RKO (cell line): ENCODE measurements around the gene NFU1.
"Not testable (repeated sequence)": the region's sequence is repeated elsewhere in the genome, so short reads cannot be mapped to it uniquely, and the experiment has no call there.

ENCODE experiments used
- DNase-seq: peaks from one replicate; pipeline ENCODE4 v3.0.0-alpha.2; 2016; ENCODE audit warnings: low spot score

NFU1 gene

DNA sequence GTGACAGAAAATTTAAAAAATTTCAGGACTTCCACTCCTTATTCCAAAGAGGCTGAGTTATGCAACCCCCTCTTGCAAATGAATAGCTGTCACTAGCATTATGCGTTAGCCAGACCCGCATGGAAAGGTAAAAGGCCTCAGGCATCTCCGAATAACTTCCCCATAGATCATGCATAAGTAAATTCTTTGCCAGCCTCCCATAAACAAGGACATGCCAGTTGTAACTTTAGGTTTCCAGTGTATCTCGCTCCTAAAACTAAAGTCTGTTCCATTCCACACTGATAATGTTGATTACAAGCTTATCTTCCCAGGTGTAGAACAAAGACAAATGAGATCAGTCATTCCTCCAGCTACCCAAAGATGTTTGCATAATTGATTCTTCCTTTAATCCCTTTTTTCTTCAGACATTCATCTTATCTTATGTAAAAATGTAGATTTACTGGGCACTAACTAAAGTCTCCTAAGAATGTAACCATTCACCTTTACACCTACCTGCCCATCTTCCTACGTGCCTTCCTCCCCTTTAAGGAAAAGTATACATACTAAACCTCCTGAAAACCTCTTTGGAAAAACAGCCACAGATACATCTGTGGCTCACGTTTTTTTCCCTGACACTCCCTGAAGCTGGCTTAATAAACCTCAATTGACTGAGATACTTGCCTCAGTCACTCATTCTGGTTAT lies 13.6 kb upstream of the NFU1 start:
- no peak for DNase-seq

DNA sequence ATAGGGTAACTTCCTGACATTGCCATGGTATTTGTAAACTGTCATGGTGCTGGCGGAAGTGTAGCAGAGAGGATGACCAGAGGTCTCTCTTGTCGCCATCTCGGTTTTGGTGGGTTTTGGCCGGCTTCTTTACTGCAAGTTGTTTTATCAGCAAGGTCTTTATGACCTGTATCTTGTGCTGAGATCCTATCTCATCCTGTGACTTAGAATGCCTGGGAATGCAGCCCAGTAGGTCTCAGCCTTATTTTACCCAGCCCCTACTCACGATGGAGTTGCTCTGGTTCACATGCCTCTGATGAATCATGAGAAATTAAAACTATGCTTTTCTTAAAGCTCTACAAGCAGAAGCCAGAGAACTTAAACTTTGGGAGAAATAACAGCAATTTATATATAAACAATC lies 12.7 kb upstream of the NFU1 start:
- DNase-seq, result no peak

DNA sequence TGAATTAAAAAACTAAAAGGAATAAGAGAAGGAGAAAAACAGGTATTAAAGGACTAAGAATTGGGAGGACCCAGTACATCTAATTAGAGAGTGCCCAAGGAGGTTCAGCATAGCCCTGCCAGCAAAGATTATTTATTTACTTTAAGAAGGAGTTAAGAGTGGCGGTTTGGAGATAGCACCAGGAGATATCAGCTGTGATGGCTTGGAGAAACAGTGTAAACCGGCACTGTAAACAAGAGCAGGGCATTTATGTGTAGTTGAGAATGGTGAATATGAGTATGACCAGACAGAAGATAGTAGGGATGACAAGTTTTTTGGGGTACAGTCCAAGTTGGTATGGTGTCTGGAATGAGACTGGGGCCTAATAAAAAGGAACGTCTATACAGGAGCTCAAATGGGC lies 6.4 kb upstream of the NFU1 start:
- not testable (repeated sequence) for DNase-seq

DNA sequence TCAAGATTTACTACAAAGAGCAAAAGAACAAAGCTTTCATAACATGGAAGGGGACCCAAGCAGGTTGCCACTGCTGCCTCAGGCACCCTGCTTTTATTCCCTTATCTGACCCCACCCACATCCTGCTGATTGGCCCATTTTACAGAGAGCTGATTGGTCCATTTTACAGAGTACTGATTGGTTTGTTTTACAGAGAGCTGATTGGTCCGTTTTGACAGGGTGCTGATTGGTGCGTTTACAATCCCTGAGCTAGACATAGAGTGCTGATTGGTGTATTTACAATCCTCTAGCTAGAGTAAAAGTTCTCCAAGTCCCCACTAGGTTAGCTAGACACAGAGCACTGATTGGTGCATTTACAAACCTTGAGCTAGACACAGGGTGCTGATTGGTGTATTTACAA lies 2.3 kb upstream of the NFU1 start:
- DNase-seq, result not testable (repeated sequence)

DNA sequence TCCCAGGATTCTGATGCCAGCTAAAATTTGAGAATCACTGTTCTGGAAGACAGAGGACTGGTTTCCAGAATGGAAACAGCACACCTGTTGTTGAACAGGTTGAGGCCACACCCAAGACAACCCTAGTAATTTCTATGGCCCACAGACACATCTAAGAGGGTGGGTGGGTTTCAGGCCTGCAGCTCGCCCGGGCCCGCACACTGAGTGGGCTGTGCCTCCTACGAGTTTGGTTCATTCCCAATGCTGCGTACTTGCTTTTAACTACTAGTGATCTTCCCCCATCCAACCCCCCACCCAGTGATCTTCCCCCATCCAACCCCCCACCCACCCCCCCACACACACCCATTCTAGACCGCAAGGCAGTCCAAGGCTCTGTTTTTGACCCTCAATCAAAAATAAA lies 1.3 kb upstream of the NFU1 start:
- DNase-seq, result no peak

DNA sequence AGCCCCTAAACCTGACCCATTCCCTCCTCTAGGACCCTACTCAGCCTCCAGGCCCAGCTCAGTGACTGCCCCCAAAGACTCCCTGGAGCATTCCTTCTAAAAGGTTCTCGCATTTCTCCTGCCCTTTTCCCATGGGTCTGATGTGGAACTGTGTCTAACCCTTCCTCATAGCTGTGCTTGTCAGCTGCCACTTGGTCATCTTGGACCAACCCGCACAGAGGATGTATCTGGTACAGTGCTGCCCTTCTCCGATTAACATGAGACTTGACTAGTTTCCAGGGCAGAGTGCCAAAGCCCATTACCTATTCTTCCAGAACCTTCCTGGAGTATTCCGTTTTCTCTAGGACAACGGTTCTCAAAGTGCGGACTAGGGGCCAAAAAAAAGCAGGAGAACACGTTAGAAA lies 518 bp upstream of the NFU1 start:
- no peak for DNase-seq

DNA sequence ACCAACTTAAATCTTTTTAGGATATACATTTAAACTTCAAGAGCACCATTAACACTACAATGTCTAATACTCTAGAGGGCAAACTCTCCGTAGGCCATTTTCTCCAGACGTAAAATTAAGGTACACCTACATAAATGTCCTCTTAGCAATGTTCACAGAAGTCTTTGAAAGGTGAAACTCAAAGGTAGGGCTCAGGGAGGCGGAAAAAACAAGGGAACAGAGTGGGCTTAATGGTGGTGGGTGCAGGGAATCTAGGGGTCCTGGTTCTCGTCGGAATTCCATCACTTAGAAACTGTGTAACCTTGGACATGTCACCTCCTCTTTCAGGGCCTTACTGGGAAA lies 668 bp downstream of the NFU1 start:
- DNase-seq, result peak; percentile 32

DNA sequence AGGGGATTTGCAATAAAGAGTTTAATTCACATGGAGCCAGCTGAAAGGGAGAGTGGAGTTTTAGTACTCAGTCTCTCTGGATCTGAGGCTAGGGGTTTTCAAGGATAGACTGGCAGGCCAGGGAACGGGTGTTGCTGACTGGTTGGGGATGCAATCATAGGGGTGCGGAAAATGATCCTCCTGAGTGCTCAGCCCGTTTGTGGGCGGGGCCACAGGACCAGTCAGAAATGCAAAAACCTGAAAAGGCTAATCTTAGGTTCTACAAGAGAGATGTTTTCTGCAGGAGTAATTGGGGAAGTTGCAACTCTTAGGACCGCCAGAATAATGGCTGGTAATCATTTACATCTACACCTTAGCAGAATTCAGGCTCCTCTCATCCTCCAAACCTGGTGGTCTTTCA lies 2.5 kb downstream of the NFU1 start:
- no peak for DNase-seq

DNA sequence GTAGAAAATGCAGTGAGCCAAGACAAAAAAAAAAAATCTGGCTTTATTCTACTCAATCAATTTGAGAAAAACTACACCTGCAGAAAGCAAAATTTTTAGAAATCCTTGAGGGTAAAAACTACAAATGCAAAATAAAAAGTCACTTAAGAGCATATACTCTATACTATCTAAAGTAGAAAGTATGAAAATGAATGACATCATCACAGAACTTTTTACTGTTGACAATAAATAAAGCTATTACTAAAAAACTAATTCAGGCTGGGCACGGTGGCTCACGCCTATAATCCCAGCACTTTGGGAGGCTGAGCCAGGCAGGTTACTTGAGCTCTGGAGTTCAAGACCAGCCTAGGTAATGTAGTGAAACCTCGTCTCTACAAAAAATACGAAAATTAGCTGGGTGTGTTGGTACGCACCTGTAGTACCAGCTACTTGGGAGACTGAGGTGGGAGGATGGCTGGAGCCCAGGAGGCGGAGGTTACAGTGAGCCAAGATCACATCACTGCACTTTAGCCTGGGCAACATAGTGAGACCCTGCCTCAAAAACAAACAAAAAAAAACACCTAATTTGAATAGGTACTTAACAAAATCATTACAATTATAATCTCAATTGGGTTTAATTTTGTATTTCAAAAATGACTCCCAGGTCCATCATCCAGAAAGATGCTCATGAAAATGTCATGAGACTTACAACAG lies 7.6 kb downstream of the NFU1 start:
- no peak for DNase-seq

DNA sequence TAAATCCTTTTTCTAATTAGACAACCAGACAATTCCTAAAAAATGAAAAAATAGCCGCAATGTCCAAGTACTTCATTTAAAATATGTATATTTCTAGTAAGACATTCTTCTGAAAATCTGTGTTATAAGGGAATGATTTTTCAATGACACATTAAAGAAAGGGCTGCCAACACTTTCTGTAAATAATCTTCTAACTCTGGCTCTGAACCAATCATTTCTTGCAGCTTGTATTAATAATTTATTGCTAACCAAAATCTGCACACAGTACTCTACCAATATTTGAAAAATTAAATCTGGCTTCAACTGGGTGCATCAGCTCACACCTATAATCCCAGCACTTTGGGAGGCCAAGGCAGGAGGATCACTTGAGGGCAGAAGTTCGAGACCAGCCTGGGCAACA lies 8.3 kb downstream of the NFU1 start:
- DNase-seq, result no peak

DNA sequence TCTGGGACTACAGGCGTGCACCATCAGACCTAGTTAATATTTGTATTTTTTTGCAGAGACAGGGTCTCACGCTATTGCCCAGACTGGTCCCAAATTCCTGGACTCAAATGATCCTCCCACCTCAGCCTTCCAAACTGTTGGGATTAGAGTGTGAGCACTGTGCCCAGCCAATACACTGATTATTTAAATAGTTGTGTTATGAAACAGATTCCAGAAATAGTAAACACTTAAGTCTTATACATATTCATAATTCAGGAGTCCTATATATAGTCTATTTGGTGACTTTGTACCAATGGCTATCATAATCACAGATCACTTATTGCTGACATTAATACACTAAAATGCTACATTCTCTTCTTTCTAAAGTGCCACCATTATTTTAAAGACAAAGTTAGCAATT lies 12.8 kb downstream of the NFU1 start:
- DNase-seq, result no peak

DNA sequence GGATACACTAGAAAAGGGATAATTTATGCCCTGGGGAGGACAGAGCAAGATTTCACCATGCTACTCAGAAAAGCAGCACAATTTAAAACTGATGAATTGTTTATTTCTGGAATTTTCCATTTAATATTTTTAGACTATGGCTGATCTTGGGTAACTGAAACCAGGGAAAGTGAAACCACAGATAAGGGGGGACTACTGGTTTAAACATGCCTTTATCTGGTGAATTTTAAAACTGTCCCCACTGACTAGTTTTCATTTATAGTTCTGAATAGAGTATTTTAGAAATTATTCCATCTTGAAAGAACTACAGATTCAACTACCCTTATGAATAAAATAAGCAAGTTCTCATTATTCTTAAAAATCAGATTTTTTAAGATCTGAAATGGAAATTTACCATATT lies 15.0 kb downstream of the NFU1 start:
- no peak for DNase-seq

DNA sequence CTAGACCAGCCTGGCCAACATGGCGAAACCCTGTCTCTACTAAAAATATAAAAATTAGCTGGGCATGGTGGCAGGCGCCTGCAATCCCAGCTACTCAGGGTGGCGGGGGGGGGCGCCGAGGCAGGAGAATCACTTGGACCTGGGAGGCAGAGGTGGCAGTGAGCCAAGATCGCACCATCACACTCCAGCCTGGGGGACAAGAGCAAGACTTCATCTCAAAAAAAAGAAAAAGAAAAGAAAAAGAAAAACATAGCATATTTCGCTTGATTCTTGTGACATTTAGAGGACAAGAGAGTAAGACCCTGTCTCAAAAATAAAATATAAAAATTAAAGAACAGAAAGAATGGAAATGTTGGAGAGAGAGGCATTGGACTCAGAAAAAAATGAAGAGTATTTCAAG lies 18.1 kb downstream of the NFU1 start:
- not testable (repeated sequence) for DNase-seq

DNA sequence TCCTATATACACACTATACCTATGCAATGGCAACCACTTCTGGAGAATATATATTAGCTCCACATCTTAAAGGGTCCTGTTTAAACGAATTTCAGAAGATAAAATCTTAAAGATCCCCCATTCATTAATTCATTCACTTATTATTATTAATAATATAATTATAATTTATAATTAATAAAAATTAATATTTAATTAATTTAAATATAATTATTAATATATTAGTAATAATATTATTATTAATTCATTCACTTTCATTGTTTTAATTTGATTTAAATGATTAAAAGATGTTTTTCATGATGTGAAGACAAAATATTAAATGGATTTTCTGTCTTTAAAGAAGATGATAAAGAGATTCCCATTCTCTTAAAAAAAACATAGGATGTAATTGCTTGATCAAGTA lies 21.1 kb downstream of the NFU1 start:
- DNase-seq, result no peak

DNA sequence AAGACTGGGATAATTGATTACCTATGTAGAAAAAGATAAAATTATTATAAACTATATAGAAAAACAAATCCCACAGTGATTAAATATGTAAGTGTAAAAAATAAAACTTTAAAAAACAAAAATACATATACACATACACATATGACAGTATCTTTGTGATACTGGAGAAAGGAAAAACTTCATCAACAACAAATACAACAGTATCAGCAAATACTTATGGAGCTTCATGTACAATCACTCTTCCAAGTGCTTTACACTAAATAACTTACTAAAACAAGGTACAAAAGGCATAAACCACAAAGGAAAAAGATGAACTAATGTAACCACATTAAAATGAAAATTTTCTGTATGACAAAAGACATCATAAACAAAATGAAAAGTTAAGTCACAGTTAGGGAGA lies 26.1 kb downstream of the NFU1 start:
- no peak for DNase-seq

DNA sequence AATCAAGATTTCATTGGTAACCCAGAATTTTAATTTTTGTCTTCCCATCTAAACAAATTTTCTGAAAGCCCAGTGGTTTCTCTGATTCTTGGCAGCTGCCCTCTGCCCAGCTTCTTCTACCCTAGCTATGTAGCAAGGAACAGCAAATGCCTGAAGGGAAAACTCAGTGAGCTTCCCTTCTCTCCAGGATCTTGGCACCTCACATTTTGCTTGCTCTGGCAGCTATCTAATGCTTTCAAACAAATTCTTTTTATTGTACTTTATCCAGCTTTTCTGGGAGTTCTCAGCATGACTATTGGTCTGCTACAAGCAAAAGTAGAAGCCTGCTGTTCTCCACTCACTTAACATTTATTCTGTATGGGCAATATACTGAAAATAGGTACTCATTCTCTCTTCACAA lies 31.9 kb downstream of the NFU1 start:
- DNase-seq, result no peak

DNA sequence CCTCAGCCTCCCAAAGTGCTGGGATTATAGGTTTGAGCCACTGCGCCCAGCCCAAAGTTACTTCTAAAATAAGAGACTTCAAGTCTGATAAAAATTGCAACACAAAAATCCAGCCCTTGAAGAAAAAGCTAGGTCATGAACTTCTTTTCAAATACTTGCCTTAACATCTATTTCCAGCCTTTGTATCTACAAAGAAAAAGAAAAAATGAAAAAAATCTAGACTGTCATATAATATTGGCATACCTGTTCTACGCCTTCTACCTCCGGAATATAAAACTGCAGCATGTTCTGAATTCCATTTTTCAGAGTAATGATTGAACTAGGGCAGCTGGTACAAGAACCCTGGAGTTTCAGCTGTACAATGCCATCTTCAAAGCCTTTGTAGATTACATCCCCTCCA lies 37.1 kb downstream of the NFU1 start:
- no peak for DNase-seq

DNA sequence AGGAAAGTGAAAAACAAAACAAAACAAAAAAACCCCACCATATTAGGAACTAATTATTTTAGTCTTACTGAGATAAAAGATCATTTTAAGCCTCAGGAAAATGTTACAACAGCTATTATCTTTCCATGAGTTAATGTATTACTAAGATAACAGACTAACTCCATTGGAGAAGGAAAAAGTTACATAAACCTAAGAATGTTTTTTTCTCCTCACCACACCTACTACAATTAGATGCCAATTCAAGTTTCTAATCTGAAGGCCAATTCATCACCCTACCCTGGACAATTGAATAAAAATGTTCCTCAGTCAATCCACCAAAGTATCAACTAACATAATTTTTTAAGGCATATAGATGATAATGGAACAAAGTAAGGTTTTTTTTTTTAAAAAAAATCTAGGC lies 40.0 kb downstream of the NFU1 start:
- no peak for DNase-seq

DNA sequence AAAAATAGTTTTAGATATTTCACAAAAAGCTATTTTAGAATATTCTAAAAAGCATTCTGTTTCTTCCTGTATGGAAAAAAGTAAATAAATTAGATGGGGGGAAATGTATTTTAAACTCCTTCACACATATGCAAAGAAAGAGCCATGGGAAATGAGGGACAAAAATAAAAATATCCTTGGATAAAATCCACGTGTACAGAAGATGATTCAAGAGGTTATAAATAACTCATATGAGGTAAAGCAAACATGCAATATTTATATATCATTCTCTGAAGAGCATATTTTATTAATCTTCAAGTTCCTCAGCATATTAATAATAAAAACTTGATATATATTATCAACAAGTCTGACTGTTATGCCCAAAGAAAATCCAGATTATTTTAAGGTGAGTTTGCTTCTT lies 41.4 kb downstream of the NFU1 start:
- no peak for DNase-seq

DNA sequence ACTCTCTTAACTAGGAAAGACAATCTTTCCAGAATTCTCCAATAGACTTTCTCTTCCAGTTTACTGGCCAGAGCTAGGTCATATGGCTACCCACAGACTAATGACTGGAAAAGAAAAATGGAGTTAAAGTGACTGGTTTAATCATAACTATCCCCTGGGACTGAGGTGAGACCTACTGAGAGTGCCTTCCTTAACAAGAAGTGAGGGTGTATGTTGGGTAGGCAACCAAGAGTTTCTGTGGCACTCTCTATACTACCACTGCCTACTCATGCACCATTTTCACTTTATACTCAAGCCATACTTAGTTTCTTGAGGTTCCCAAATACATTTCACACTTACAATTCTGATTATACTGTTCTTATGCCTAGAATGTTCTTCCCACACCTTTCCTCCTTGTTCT lies 43.3 kb downstream of the NFU1 start:
- DNase-seq, result no peak

DNA sequence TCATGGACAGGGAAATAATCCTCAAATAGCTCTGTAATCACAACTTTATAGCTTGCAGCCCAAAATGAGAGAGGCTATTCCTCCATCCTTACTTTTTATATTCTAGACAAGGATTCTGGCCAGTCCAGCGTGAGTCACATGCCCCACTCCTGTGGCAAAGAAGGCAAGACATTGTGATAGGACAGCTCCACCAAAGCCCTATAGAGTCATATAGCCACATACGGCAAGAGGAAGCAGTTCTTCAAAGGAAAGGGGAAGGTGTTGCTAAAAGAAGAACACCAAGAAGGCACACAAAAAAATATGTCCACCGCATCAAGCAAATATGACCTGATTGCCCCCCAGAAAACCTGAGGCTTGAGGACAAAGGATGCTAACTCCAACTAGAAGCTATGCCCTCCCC lies 46.8 kb downstream of the NFU1 start:
- no peak for DNase-seq

DNA sequence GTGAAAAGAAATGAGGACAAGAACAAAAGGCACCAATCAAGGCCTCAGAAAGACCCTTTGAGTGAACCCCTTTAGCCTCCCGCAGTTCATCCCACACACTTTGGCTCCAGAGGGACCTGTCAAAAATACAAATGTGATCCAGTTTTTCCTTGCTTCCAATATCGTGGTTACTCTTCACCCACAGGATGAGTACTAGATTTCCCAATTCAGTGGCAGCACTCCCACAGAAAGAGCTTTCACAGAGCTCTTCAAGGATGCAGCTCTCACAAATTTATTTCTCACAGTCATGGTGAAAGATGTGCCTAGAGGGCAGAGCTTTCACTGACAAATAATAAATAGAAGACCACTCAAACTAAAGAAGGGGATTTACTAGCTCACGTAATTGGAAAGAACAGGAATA lies 47.2 kb downstream of the NFU1 start:
- DNase-seq, result no peak

DNA sequence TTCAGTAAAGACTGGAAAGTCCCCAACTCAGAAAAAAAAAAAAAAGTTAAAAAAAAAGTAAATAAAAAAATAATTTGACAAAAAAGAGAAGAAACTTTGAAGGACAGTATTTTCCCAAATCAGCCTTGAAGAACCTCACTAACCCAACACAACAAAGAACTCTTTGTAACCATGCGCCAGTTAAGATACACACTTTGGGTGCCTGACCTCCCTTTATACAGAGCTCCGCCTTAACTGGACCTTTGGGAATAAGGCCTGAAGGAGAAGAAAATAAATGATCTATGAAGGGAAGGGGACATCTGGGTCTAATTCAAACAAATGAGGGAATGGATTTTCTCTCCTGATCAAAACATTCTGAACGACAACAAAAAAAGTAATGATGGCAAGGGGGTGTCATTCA lies 48.0 kb downstream of the NFU1 start:
- DNase-seq, result no peak

DNA sequence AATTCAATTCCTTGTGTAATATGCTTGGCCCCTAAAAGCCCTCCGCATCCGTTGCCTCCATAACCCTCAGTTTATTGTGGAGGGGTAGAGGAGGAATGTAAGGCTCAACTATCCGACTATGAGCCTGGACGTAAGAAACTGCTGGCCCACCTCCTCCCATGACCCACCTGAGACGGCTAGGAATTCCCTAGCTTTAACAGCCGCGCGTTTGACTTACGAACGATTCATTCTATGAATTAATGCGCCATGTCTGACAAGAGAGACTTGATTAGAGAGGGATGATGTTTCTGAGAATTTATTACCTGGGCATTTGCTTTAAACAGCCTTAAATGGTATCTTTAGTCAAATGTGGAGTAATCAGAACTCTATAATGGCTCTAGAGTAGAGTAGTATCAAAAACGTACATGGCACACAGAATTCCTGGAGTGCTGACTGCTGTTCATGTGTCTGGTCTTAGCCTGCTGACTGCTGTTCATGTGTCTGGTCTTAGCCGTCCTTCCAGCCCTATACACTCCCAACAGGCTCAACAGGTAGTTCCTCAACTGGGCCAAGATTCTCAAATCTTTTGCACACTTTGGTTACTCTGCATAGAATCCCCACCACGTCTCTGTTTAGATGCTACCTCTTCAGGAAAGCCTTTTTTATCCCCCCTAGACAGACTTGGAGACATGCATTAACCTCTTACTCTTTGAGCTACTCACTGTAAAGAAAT lies 49.3 kb downstream of the NFU1 start:
- peak; percentile 35 for DNase-seq
